Panc1 (cell line): ENCODE measurements around the gene AADAC. TPM values are rescaled to one million over a fixed set of nuclear protein-coding genes. Genes with fewer than 3 reads are reported as not detected.
A peak's percentile ranks its signal among the peaks of the same experiment; 100 is the strongest.

Source experiments
- ATAC-seq: fragments of 200-7000 bp; cut with Tn5 transposase; 2 replicates; pipeline ENCODE4 v1.9.1; 2020; ENCODE audit warnings: mild to moderate bottlenecking, moderate library complexity
- BruUV-seq: library from RNA; stranded (reverse); fragments of 400-500 nt; replicated peaks from 2 replicates; lab custom pipeline; 2021; lab: Mats Ljungman, UMichigan
- CTCF ChIA-PET: fragments of 300-600 bp; sonication (Branson Sonifier 250); formaldehyde crosslinking; loops from one replicate; lab custom pipeline; 2022; ENCODE audit warnings: antibody characterized with exemption; lab: Charles Lee
- POLR2A ChIA-PET: fragments of 300-600 bp; sonication (Branson Sonifier 250); formaldehyde crosslinking; loops from one replicate; lab custom pipeline; 2022; ENCODE audit warnings: antibody characterized with exemption; lab: Charles Lee
- DNase-seq: peaks from one replicate; pipeline ENCODE4 v3.0.0-alpha.2; 2010; ENCODE audit warnings: low read depth, low spot score
- H3K27ac ChIP-seq: 2 replicates; pipeline ENCODE4 v1.5.1; 2011; ENCODE audit warnings: mild to moderate bottlenecking, low read length, inconsistent platforms
- H3K27me3 ChIP-seq: fragments of 200-500 bp; sonication (Bioruptor generic); 2 replicates; pipeline ENCODE4 v1.6.0; 2014; ENCODE audit warnings: low read length, inconsistent platforms; ENCODE audit not compliant: control insufficient read depth, insufficient read depth
- H3K36me3 ChIP-seq: fragments of 200-500 bp; sonication (Bioruptor generic); 2 replicates; pipeline ENCODE4 v1.5.1; 2014; ENCODE audit warnings: inconsistent platforms, mild to moderate bottlenecking, low read length, moderate library complexity; ENCODE audit not compliant: control insufficient read depth, insufficient read depth
- H3K4me1 ChIP-seq: 2 replicates; pipeline ENCODE4 v1.5.1; 2011; ENCODE audit warnings: inconsistent platforms, mild to moderate bottlenecking, low read length, moderate library complexity; ENCODE audit not compliant: control insufficient read depth, insufficient read depth
- H3K4me3 ChIP-seq, 2 experiments: 2 replicates each; pipeline ENCODE4 v1.5.1; 2011 to 2012; ENCODE audit warnings: low read depth in 2 of 2, low read length in 2 of 2, mild to moderate bottlenecking in 2 of 2, inconsistent platforms in 1 of 2, moderate library complexity in 1 of 2
- H3K9me3 ChIP-seq: fragments of 200-500 bp; sonication (Bioruptor generic); 2 replicates; pipeline ENCODE4 v1.5.1; 2014; ENCODE audit warnings: low read depth, mild to moderate bottlenecking, inconsistent platforms, low read length, moderate library complexity; ENCODE audit not compliant: control insufficient read depth, insufficient read depth
- CTCF ChIP-seq: fragments of 450-650 bp; IDR thresholded peaks from 2 replicates; pipeline ENCODE4 v1.5.1; 2017; ENCODE audit warnings: mild to moderate bottlenecking
- POLR2AphosphoS5 ChIP-seq: IDR thresholded peaks from 2 replicates; pipeline ENCODE4 v1.6.1; 2012; ENCODE audit warnings: mild to moderate bottlenecking, low read depth, low read length, moderate library complexity
- REST ChIP-seq, 2 experiments: IDR thresholded peaks; 2 replicates each; pipeline ENCODE4 v1.6.1; 2011 to 2012; ENCODE audit warnings: low read depth in 2 of 2, control low read depth in 1 of 2, low read length in 1 of 2, mild to moderate bottlenecking in 1 of 2, moderate library complexity in 1 of 2; ENCODE audit not compliant: insufficient read depth in 1 of 2
- SIN3A ChIP-seq: IDR thresholded peaks from 2 replicates; pipeline ENCODE4 v1.6.1; 2012; ENCODE audit warnings: low read depth, mild to moderate bottlenecking, low read length, moderate library complexity, borderline replicate concordance; ENCODE audit not compliant: insufficient read depth
- TCF7L2 ChIP-seq: IDR thresholded peaks from 2 replicates; pipeline ENCODE4 v1.6.1; 2011; ENCODE audit warnings: mild to moderate bottlenecking, low read depth, low read length, inconsistent platforms
- in situ Hi-C: cut with HindIII; loops from 2 replicates; pipeline ENCODE4 v1.10.0; 2016; ENCODE audit warnings: low sequenced_read_pairs, low pct_unique_long_range_greater_than_20kb
- intact Hi-C: fragments of 100-400 bp; cut with micrococcal nuclease; formaldehyde crosslinking; loops from one replicate; pipeline ENCODE4 v1.10.0; 2022; ENCODE audit not compliant: unreplicated experiment
- total RNA-seq: library from RNA; stranded (reverse); gene quantifications from one replicate; pipeline ENCODE4 v1.2.1, GENCODE V29; 2021; ENCODE audit not compliant: unreplicated experiment

AADAC gene
- total RNA-seq, 1 experiment from 2014 or later: 0.26 TPM

- H3K27ac ChIP-seq: no peak overlapping the region
- intact Hi-C loops (loop anchor here (5.0 kb wide), 1 partner anchor 544 kb away; no protein-coding TSS in a partner anchor), in situ Hi-C loops (no loop called here)
- H3K4me1 ChIP-seq: peaks cover 7% of the 10 kb centered on the region
- no peaks in the 10 kb centered on the region for H3K36me3 ChIP-seq
- POLR2A ChIA-PET: no interaction called here
- CTCF ChIA-PET: interaction anchor here (0.8 kb wide), 1 partner anchor 261 kb away, joined by 4 read pairs; no protein-coding TSS in a partner anchor
- H3K27me3 ChIP-seq: no peaks in the 10 kb centered on the region
- H3K9me3 ChIP-seq: no peaks in the 10 kb centered on the region
- DNase-seq (no peak), ATAC-seq (no peak)
- no TSS peak for BruUV-seq
- no peak overlapping the region for H3K4me3 ChIP-seq
- no peak for TF ChIP-seq POLR2AphosphoS5
- TF ChIP-seq TCF7L2: no peak
- TF ChIP-seq CTCF: no peak
- TF ChIP-seq SIN3A: no peak
- no peak for TF ChIP-seq REST (IDR thresholded peaks at IDR 0.05; ENCODE audit: insufficient read depth in 1 of 2, low read depth in 2 of 2, low read length in 1 of 2)
Measured at GRCh38 chr3:151835751-151836525, 22.0 kb downstream of the AADAC start.

- intact Hi-C loops (loop anchor here (5.0 kb wide), 1 partner anchor 545 kb away; no protein-coding TSS in a partner anchor), in situ Hi-C loops (no loop called here)
- ChIA-PET POLR2A (no interaction called here), CTCF (interaction anchor here (0.6 kb wide), 2 partner anchors 537 to 544 kb away, joined by 3 read pairs; no protein-coding TSS in a partner anchor)
- no peaks in the 10 kb centered on the region for H3K36me3 ChIP-seq
- no peak for TF ChIP-seq CTCF
- TF ChIP-seq POLR2AphosphoS5: no peak
- no peak for TF ChIP-seq TCF7L2
- no peak for TF ChIP-seq SIN3A
- TF ChIP-seq REST (IDR thresholded peaks at IDR 0.05; ENCODE audit: insufficient read depth in 1 of 2, low read depth in 2 of 2, low read length in 1 of 2): no peak
- peak; percentile 82 for ATAC-seq
- peak overlapping the region; percentile 17; the same call in 1 of the 2 replicates for H3K27ac ChIP-seq
- H3K9me3 ChIP-seq: no peaks in the 10 kb centered on the region
- H3K4me1 ChIP-seq: peaks cover 7% of the 10 kb centered on the region
- H3K27me3 ChIP-seq: no peaks in the 10 kb centered on the region
- BruUV-seq: no TSS peak
- peak; percentile 27 for DNase-seq
- no peak overlapping the region for H3K4me3 ChIP-seq
Measured at GRCh38 chr3:151837057-151837456, 23.1 kb downstream of the AADAC start.
